Measurements from ENCODE around the gene AFM. TPM values are rescaled to one million over a fixed set of nuclear protein-coding genes. Genes with fewer than 3 reads are reported as not detected.

The AFM gene
- total and polyA plus RNA-seq, 3 experiments from 2014 or later = not detected

DNA sequence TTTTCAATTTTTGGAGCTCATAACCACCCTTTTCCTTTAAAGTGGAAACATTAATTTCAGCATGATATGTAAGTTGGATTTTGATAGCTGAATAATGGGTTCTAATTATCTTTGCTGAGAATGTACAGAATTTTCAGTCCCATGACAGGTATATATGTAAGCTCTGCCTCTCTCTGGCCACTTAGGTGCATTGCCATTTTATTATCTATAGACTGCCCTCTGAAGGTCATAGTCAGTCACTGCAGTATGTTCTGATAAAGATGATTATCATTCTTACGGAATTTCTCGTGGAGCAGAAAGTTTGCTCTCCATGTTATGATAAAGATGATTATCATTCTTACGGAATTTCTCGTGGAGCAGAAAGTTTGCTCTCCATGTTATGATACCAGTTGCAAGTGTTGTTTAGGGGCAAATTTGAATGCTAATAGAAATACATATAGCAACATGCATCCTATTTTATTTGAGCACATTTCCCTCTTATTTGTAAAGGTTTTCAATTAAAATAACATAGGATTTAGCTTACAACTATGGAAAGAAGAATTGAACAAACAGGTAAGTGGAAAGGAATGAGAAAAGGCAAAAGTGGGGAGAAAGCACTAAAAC is 35.1 kb upstream of the AFM start:
- no peaks in the 10 kb centered on the region for H3K36me3 ChIP-seq (ENCODE audit: insufficient read depth, low read length)
- no peaks in the 10 kb centered on the region for H3K9me3 ChIP-seq (ENCODE audit: low read length)
- no peak overlapping the region for H3K4me3 ChIP-seq (ENCODE audit: low read length)
- no peaks in the 10 kb centered on the region for H3K4me1 ChIP-seq (ENCODE audit: insufficient read depth, low read length)
- CTCF ChIA-PET = interaction anchor here (0.7 to 1.3 kb wide), 4 partner anchors 15 to 188 kb away, joined by 3 to 5 read pairs (median 4); partner anchors contain the start of gene ANKRD17
- Mint-ChIP-seq H3K27ac (no peak overlapping the region), H3K36me3 (no peaks in the 10 kb centered on the region), H3K9me3 (peaks cover 0 to 3% (median 0%) of the 10 kb centered on the region in 5 donors), H3K4me1 (no peaks in the 10 kb centered on the region), H3K27me3 (peaks cover 7 to 13% of the 10 kb centered on the region in 2 donors), H3K4me3 (no peak overlapping the region)
- H3K27me3 ChIP-seq (ENCODE audit: insufficient read depth, low read length, poor library complexity, severe bottlenecking) = no peaks in the 10 kb centered on the region
- H3K27ac ChIP-seq (ENCODE audit: low read depth, low read length) = no peak overlapping the region
- POLR2A ChIA-PET = no interaction called here
- no peak for DNase-seq

DNA sequence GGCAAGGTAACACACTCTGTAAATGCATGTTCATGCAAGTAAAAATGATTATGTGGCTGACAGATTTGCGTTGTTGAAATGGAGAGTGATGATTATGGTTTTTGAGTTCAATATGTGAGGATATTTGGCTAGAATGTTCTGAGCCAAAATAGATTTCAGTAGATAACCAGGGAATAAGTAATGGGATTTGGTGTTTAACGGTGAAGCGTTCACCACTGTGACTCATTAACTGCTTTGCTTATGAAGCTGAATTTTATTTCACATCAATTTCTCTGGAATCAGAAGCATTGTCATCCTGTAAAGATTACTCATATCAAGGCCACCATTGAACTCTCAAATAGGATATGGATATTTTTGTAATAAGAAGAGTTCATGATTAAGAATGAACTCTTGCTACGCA is 33.9 kb upstream of the AFM start:
- Histone ChIP-seq H3K9me3 (ENCODE audit: low read length) (no peaks in the 10 kb centered on the region), H3K4me1 (ENCODE audit: insufficient read depth, low read length) (no peaks in the 10 kb centered on the region), H3K27ac (ENCODE audit: low read depth, low read length) (no peak overlapping the region), H3K27me3 (ENCODE audit: insufficient read depth, low read length, poor library complexity, severe bottlenecking) (no peaks in the 10 kb centered on the region), H3K4me3 (ENCODE audit: low read length) (no peak overlapping the region), H3K36me3 (ENCODE audit: insufficient read depth, low read length) (no peaks in the 10 kb centered on the region)
- Mint-ChIP-seq H3K27me3 (peaks cover 2 to 8% of the 10 kb centered on the region in 2 donors), H3K4me1 (no peaks in the 10 kb centered on the region), H3K9me3 (no peaks in the 10 kb centered on the region), H3K4me3 (no peak overlapping the region), H3K36me3 (no peaks in the 10 kb centered on the region), H3K27ac (no peak overlapping the region)
- ChIA-PET POLR2A (no interaction called here), CTCF (no interaction called here)
- no peak for DNase-seq

DNA sequence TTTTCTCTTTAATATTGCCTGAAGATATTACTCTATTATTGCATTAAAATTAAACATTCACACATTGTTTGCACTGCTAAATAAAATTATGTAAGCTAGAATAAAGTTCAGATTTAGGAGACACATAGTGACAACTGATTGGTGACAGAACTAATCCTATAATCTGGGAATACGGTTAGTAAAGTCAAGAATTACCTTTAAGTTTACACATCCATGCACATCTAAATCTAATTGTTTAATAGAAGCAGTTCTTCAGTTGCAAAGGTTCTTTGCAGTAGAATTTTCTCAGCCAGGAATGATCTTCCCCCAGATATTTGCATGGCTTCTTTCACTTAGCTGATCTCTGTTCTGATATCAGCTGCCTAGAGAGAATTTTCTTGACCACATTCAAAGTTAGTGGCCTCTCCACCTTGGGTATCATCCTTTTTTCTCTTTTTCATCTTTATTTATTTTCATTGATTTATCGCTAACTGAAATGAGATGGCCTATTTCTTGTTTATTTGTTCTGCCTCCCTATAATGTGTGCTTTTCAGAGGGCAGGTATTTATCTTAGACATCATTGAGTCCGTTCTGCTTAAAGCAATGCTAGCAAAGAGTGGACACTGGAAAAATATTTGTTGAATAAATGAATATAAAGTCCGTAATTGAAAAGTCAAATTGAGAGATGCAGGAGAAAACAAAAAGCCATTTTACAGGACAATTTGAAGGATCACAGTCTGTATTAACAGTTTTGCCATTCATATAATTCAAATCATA is 32.9 kb upstream of the AFM start:
- Histone ChIP-seq H3K4me1 (ENCODE audit: insufficient read depth, low read length) (no peaks in the 10 kb centered on the region), H3K36me3 (ENCODE audit: insufficient read depth, low read length) (no peaks in the 10 kb centered on the region), H3K9me3 (ENCODE audit: low read length) (no peaks in the 10 kb centered on the region), H3K4me3 (ENCODE audit: low read length) (no peak overlapping the region), H3K27me3 (ENCODE audit: insufficient read depth, low read length, poor library complexity, severe bottlenecking) (no peaks in the 10 kb centered on the region), H3K27ac (ENCODE audit: low read depth, low read length) (no peak overlapping the region)
- no peak overlapping the region for H3K4me3 Mint-ChIP-seq
- POLR2A ChIA-PET = no interaction called here
- H3K27ac Mint-ChIP-seq = no peak overlapping the region
- no peaks in the 10 kb centered on the region for H3K36me3 Mint-ChIP-seq
- CTCF ChIA-PET = no interaction called here
- no peak for DNase-seq
- H3K27me3 Mint-ChIP-seq = peaks cover 2 to 8% of the 10 kb centered on the region in 2 donors
- H3K9me3 Mint-ChIP-seq = no peaks in the 10 kb centered on the region
- no peaks in the 10 kb centered on the region for H3K4me1 Mint-ChIP-seq

DNA sequence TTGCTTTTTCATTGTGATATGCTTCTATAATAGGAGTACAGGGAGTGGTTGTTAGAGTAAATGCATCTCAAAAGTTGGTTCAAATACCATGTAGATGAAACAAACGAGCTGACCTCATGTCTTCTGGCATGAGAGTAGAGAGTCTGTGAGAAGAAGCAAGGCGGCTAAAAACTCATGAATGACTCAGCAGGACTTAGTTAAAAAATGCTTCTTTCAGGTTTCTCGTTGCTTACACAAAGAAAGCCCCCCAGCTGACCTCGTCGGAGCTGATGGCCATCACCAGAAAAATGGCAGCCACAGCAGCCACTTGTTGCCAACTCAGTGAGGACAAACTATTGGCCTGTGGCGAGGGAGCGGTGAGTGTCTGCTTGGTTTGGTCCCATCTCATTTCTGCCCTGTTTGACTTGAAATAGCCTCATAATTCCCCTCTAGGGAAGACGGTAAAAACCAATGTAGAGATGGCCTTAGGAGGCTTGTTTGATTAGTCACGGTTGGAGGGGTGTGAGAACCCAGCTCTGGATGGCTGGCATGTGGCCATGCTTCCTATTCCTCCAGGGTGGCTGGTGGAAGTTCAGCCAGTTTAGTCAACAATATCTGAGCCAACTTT is 31.0 kb upstream of the AFM start:
- Mint-ChIP-seq H3K27ac (no peak overlapping the region), H3K9me3 (no peaks in the 10 kb centered on the region), H3K4me3 (no peak overlapping the region), H3K36me3 (no peaks in the 10 kb centered on the region), H3K27me3 (peaks cover 2 to 8% of the 10 kb centered on the region in 2 donors), H3K4me1 (no peaks in the 10 kb centered on the region)
- CTCF ChIA-PET = no interaction called here
- no peak overlapping the region for H3K27ac ChIP-seq (ENCODE audit: low read depth, low read length)
- no peaks in the 10 kb centered on the region for H3K4me1 ChIP-seq (ENCODE audit: insufficient read depth, low read length)
- no peaks in the 10 kb centered on the region for H3K9me3 ChIP-seq (ENCODE audit: low read length)
- DNase-seq = no peak
- POLR2A ChIA-PET = no interaction called here
- no peak overlapping the region for H3K4me3 ChIP-seq (ENCODE audit: low read length)
- H3K27me3 ChIP-seq (ENCODE audit: insufficient read depth, low read length, poor library complexity, severe bottlenecking) = no peaks in the 10 kb centered on the region
- no peaks in the 10 kb centered on the region for H3K36me3 ChIP-seq (ENCODE audit: insufficient read depth, low read length)

DNA sequence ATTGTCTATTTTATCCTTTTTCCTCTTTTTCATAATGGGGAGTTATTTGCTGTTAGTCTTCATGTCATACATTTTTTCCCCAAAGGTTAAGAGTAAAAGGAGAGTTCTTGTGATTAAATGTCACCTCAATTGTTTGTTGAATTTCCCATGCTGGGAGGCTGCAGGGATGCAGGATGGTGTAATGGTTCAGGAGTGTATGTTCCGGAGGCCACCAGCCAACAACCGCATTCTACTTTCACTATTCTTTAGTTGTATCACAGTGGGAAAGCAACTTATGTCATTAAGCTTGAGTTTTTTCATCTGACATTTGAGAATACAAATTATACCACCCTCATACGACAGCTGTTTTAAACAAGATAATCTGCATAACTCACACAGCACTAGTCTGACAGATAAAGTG is 30.1 kb upstream of the AFM start:
- Mint-ChIP-seq H3K4me1 (no peaks in the 10 kb centered on the region), H3K4me3 (no peak overlapping the region), H3K36me3 (no peaks in the 10 kb centered on the region), H3K9me3 (no peaks in the 10 kb centered on the region), H3K27ac (no peak overlapping the region), H3K27me3 (peaks cover 2 to 8% of the 10 kb centered on the region in 2 donors)
- POLR2A ChIA-PET = no interaction called here
- Histone ChIP-seq H3K4me1 (ENCODE audit: insufficient read depth, low read length) (no peaks in the 10 kb centered on the region), H3K27me3 (ENCODE audit: insufficient read depth, low read length, poor library complexity, severe bottlenecking) (no peaks in the 10 kb centered on the region), H3K27ac (ENCODE audit: low read depth, low read length) (no peak overlapping the region), H3K36me3 (ENCODE audit: insufficient read depth, low read length) (no peaks in the 10 kb centered on the region), H3K9me3 (ENCODE audit: low read length) (no peaks in the 10 kb centered on the region), H3K4me3 (ENCODE audit: low read length) (no peak overlapping the region)
- DNase-seq = no peak
- CTCF ChIA-PET = no interaction called here

DNA sequence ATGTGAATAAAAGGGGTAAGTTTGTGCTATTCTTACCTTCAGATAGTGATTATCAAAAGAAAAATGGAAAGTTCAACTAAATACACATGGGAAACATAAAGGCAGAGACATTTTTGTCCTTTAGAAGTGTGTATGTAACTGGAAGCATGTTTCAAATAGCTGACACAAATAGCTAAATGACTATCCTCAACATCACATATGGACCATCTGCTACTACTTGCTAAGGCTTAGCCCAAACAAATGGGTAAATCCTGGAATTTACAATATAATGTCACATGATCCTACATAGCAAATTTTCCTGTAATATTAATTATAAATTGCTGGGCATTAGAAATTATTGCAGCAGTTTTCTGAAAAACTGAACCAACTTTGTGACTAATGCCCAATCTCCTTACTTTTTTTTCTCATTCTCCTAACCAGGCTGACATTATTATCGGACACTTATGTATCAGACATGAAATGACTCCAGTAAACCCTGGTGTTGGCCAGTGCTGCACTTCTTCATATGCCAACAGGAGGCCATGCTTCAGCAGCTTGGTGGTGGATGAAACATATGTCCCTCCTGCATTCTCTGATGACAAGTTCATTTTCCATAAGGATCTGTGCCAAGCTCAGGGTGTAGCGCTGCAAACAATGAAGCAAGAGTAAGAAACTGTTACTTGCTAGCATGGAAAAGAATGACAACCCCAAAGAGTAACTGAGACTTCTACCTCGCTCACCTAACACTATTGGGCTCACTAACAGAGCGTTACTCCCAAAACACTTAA is 29.4 kb upstream of the AFM start:
- Mint-ChIP-seq H3K27me3 (peaks cover 2 to 8% of the 10 kb centered on the region in 2 donors), H3K36me3 (no peaks in the 10 kb centered on the region), H3K4me1 (no peaks in the 10 kb centered on the region), H3K9me3 (no peaks in the 10 kb centered on the region), H3K4me3 (no peak overlapping the region), H3K27ac (no peak overlapping the region)
- DNase-seq = no peak
- no peaks in the 10 kb centered on the region for H3K4me1 ChIP-seq (ENCODE audit: insufficient read depth, low read length)
- no peaks in the 10 kb centered on the region for H3K9me3 ChIP-seq (ENCODE audit: low read length)
- ChIA-PET CTCF (no interaction called here), POLR2A (no interaction called here)
- H3K4me3 ChIP-seq (ENCODE audit: low read length) = no peak overlapping the region
- H3K36me3 ChIP-seq (ENCODE audit: insufficient read depth, low read length) = no peaks in the 10 kb centered on the region
- no peaks in the 10 kb centered on the region for H3K27me3 ChIP-seq (ENCODE audit: insufficient read depth, low read length, poor library complexity, severe bottlenecking)
- H3K27ac ChIP-seq (ENCODE audit: low read depth, low read length) = no peak overlapping the region

DNA sequence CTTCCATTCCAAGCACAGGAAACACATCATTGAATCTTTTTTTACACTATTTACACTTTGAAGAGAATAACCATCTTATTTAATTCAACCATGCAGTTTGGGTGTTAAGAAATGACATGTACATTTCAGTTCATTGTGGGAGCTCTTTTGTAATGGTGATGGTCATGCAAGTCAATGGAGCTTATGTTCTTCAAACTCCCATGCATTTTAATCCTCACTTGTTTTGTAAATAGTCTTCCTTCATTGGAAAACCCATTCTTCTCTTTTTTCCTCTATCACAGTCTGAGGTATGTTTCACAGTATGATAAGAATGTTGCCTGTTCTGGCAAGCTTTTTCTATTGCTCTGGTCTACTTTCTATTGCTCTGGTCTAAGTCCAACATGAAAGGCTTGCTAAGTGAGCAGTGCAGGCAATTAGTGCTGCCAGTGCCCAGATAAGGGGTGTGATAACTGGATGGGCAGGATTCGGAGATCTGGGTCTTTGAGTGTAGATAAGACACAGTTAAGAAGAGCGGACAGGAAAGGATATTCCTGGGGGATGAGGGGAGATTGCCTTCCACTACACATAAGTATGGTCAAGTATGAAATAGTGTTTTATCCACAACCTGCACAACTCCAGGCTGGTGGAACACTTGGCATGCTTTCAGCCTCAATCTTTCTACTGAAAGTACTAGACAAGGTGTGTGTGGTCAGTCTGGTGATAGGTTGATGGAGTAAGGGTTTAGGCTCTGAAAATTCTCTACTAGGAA is 28.4 kb upstream of the AFM start:
- Mint-ChIP-seq H3K4me3 (no peak overlapping the region), H3K36me3 (no peaks in the 10 kb centered on the region), H3K4me1 (no peaks in the 10 kb centered on the region), H3K27ac (no peak overlapping the region), H3K9me3 (peaks cover 0 to 3% (median 0%) of the 10 kb centered on the region in 5 donors), H3K27me3 (peaks cover 0 to 9% of the 10 kb centered on the region in 2 donors)
- Histone ChIP-seq H3K9me3 (ENCODE audit: low read length) (no peaks in the 10 kb centered on the region), H3K4me3 (ENCODE audit: low read length) (no peak overlapping the region), H3K27ac (ENCODE audit: low read depth, low read length) (no peak overlapping the region), H3K36me3 (ENCODE audit: insufficient read depth, low read length) (no peaks in the 10 kb centered on the region), H3K4me1 (ENCODE audit: insufficient read depth, low read length) (no peaks in the 10 kb centered on the region), H3K27me3 (ENCODE audit: insufficient read depth, low read length, poor library complexity, severe bottlenecking) (no peaks in the 10 kb centered on the region)
- no peak for DNase-seq
- POLR2A ChIA-PET = no interaction called here
- CTCF ChIA-PET = no interaction called here

DNA sequence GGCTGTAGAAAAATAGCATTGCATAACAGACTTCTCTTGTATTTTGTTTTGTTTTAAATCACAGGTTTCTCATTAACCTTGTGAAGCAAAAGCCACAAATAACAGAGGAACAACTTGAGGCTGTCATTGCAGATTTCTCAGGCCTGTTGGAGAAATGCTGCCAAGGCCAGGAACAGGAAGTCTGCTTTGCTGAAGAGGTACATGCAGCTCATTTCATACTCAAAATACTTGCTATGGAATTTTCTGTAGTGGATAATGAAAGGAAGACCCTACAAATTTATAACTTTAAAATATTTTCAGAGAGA is 27.9 kb upstream of the AFM start:
- H3K4me3 Mint-ChIP-seq = no peak overlapping the region
- ChIA-PET CTCF (no interaction called here), POLR2A (no interaction called here)

More for the DNA sequence above, 27.9 kb upstream of the AFM start:
- Histone ChIP-seq H3K36me3 (ENCODE audit: insufficient read depth, low read length) (no peaks in the 10 kb centered on the region), H3K4me3 (ENCODE audit: low read length) (no peak overlapping the region), H3K4me1 (ENCODE audit: insufficient read depth, low read length) (no peaks in the 10 kb centered on the region), H3K9me3 (ENCODE audit: low read length) (no peaks in the 10 kb centered on the region), H3K27ac (ENCODE audit: low read depth, low read length) (no peak overlapping the region), H3K27me3 (ENCODE audit: insufficient read depth, low read length, poor library complexity, severe bottlenecking) (no peaks in the 10 kb centered on the region)
- Mint-ChIP-seq H3K9me3 (peaks cover 0 to 5% (median 0%) of the 10 kb centered on the region in 5 donors), H3K27me3 (peaks cover 0 to 7% of the 10 kb centered on the region in 2 donors), H3K4me1 (no peaks in the 10 kb centered on the region), H3K27ac (no peak overlapping the region), H3K36me3 (no peaks in the 10 kb centered on the region)
- no peak for DNase-seq
